T-helper 22 cell (primary cell): ENCODE data around the gene MMP24OS.
A peak's percentile ranks its signal among the peaks of the same experiment; 100 is the strongest.

Source experiments
- DNase-seq: peaks from one replicate; pipeline ENCODE4 v3.0.0-alpha.2; 2020; ENCODE audit warnings: low read depth

MMP24OS gene

GRCh38 chr20:35291654-35292503 lies 14.0 kb upstream of the MMP24OS start, which contains the start of gene FAM83C:
FAM83C (minus strand) TSS chr20:35292425; CDS start chr20:35292304, 121 bp downstream.
- no peak for DNase-seq

- DNase-seq, result no peak
These were observed 13.0 kb upstream of the MMP24OS start for GRCh38 chr20:35290887-35291417.

- DNase-seq, result no peak
These were observed 12.4 kb upstream of the MMP24OS start for GRCh38 chr20:35290186-35290886.

GRCh38 chr20:35288325-35289060 lies 10.6 kb upstream of the MMP24OS start:
- no peak for DNase-seq

GRCh38 chr20:35287509-35288324 lies 9.8 kb upstream of the MMP24OS start:
- no peak for DNase-seq

GRCh38 chr20:35286899-35287508 lies 9.1 kb upstream of the MMP24OS start:
- DNase-seq, result no peak

- DNase-seq, result no peak
These were observed 8.4 kb upstream of the MMP24OS start for GRCh38 chr20:35286077-35286898.

GRCh38 chr20:35285806-35286076 lies 7.8 kb upstream of the MMP24OS start:
- no peak for DNase-seq

- no peak for DNase-seq
These were observed 7.3 kb upstream of the MMP24OS start for GRCh38 chr20:35284992-35285805.

GRCh38 chr20:35284267-35284991 lies 6.5 kb upstream of the MMP24OS start, which contains the start of gene EIF6:
EIF6 (minus strand) TSS chr20:35284772; CDS start chr20:35284487, 285 bp downstream.
- DNase-seq, result peak; percentile 36

GRCh38 chr20:35283441-35284266 lies 5.7 kb upstream of the MMP24OS start:
- no peak for DNase-seq

- no peak for DNase-seq
These were observed 3.7 kb upstream of the MMP24OS start for GRCh38 chr20:35281506-35282101.

- DNase-seq, result no peak
These were observed 2.6 kb upstream of the MMP24OS start for GRCh38 chr20:35280523-35280922.

- no peak for DNase-seq
These were observed 1.7 kb upstream of the MMP24OS start for GRCh38 chr20:35279533-35280174.

- no peak for DNase-seq
These were observed 1.1 kb upstream of the MMP24OS start for GRCh38 chr20:35279040-35279439.

- no peak for DNase-seq
These were observed 795 bp downstream of the MMP24OS start for GRCh38 chr20:35277127-35277526.

- DNase-seq, result no peak
These were observed 1.5 kb downstream of the MMP24OS start for GRCh38 chr20:35276408-35276807.
